Measurements from ENCODE around the gene ADORA3.

Gene ADORA3

DNA sequence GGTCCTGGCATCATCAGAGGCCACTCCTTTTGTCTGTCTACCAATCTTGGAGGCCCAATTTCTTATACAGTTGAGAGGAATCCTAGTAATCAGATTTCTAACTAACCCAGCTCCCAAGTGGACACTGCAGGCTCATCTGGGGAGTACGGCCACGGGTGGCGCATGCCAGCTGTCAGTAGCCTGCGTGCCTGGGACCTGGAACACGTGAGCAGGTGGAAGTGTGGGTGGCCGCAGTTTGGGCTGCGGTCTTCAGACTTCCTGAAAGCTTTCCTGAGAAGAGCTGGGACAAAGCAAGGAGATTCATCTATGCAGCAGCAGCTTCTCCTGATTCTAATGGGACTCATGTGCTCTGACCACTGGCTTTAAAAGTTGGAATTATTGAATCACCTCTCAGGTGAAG is 12.4 kb downstream of the ADORA3 start:
- Mint-ChIP-seq H3K27me3 (ENCODE audit: low read depth) (peaks cover 10% of the 10 kb centered on the region), H3K4me3 (no peak overlapping the region), H3K36me3 (ENCODE audit: low read depth) (no peaks in the 10 kb centered on the region), H3K9me3 (peaks cover 5% of the 10 kb centered on the region), H3K4me1 (no peaks in the 10 kb centered on the region), H3K27ac (no peak overlapping the region)
- TF ChIP-seq, protein P1, sequence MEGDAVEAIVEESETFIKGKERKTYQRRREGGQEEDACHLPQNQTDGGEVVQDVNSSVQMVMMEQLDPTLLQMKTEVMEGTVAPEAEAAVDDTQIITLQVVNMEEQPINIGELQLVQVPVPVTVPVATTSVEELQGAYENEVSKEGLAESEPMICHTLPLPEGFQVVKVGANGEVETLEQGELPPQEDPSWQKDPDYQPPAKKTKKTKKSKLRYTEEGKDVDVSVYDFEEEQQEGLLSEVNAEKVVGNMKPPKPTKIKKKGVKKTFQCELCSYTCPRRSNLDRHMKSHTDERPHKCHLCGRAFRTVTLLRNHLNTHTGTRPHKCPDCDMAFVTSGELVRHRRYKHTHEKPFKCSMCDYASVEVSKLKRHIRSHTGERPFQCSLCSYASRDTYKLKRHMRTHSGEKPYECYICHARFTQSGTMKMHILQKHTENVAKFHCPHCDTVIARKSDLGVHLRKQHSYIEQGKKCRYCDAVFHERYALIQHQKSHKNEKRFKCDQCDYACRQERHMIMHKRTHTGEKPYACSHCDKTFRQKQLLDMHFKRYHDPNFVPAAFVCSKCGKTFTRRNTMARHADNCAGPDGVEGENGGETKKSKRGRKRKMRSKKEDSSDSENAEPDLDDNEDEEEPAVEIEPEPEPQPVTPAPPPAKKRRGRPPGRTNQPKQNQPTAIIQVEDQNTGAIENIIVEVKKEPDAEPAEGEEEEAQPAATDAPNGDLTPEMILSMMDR (IDR thresholded peaks at IDR 0.05; ENCODE audit: unreplicated experiment in 3 of 3): no peak

DNA sequence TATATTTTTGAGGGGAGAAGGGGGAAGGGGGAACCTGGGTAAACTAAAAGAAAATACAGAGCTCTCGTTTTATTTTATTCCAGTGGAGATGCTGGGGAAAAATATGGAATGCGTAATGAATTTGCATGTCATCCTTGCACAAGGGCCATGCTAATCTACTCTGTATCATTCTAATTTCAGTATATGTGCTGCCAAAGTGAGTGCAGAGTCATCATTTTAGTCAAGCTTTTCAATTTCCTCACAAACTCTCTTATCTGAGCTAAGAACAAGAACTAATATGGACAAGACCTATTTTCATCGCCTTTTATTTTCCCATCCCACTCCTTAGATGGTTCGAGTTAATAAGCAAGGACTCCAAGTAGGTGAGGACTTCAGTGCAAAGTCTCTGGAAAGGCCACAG is 13.2 kb downstream of the ADORA3 start:
- Mint-ChIP-seq H3K4me1 (no peaks in the 10 kb centered on the region), H3K4me3 (no peak overlapping the region), H3K27me3 (ENCODE audit: low read depth) (peaks cover 10% of the 10 kb centered on the region), H3K9me3 (peaks cover 5% of the 10 kb centered on the region), H3K27ac (no peak overlapping the region), H3K36me3 (ENCODE audit: low read depth) (no peaks in the 10 kb centered on the region)
- TF ChIP-seq, protein P1 (IDR thresholded peaks at IDR 0.05; ENCODE audit: unreplicated experiment in 3 of 3): no peak

DNA sequence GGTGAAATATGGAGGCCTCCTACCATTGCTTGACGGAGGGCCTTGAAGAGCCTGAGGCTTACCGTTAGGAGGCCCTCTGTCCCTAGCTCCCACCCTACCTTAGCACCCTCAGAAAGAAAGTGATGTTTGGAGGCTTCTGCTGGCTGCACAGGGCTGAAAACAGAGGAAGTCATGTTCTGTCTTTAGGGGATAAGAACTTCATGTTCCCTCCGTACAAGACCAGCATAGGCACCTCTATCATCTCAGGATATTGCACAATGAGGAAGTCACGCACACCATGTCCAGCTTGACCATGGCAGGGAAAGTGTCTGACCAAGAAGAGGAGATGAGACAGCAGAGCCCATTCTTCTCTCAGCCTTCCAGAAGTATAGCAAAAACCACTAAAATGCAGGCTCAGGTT is 13.8 kb downstream of the ADORA3 start:
- Mint-ChIP-seq H3K9me3 (peaks cover 5% of the 10 kb centered on the region), H3K4me1 (no peaks in the 10 kb centered on the region), H3K4me3 (no peak overlapping the region), H3K27ac (no peak overlapping the region), H3K36me3 (ENCODE audit: low read depth) (no peaks in the 10 kb centered on the region), H3K27me3 (ENCODE audit: low read depth) (peaks cover 10% of the 10 kb centered on the region)
- TF ChIP-seq, protein P1 (IDR thresholded peaks at IDR 0.05; ENCODE audit: unreplicated experiment in 3 of 3): no peak

DNA sequence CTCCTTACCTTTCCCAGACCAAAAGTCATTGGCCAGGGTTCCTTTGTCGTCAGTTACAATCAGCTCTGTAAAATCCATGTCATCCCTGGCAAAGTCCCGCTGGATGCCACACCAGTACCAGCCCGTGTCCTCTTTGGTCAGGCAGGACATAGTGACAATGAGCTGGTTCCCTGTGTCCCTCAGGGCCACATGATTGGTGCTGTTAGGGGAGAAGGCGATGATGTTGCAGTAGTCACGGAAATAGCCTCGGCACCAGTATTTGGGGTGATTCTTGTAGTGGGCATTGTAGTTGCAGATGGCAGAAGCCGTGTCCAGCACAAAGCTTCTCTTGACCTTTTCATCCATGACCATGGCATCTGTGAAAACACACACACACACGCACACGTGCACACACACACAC is 14.8 kb downstream of the ADORA3 start:
- H3K27me3 Mint-ChIP-seq (ENCODE audit: low read depth): peaks cover 10% of the 10 kb centered on the region
- H3K4me1 Mint-ChIP-seq: no peaks in the 10 kb centered on the region
- H3K9me3 Mint-ChIP-seq: no peaks in the 10 kb centered on the region
- TF ChIP-seq, protein P1 (IDR thresholded peaks at IDR 0.05; ENCODE audit: unreplicated experiment in 3 of 3): no peak
- H3K36me3 Mint-ChIP-seq (ENCODE audit: low read depth): no peaks in the 10 kb centered on the region
- no peak overlapping the region for H3K27ac Mint-ChIP-seq
- H3K4me3 Mint-ChIP-seq: no peak overlapping the region

GRCh38 chr1:111487133-111487532 is 16.3 kb downstream of the ADORA3 start:
- Mint-ChIP-seq H3K36me3 (ENCODE audit: low read depth) (no peaks in the 10 kb centered on the region), H3K27ac (no peak overlapping the region), H3K4me3 (no peak overlapping the region), H3K4me1 (peaks cover 7% of the 10 kb centered on the region), H3K27me3 (ENCODE audit: low read depth) (peaks cover 6% of the 10 kb centered on the region), H3K9me3 (no peaks in the 10 kb centered on the region)
- TF ChIP-seq, protein P1 (IDR thresholded peaks at IDR 0.05; ENCODE audit: unreplicated experiment in 3 of 3): no peak

GRCh38 chr1:111486431-111486830 is 17.0 kb downstream of the ADORA3 start:
- no peak overlapping the region for H3K4me3 Mint-ChIP-seq
- peaks cover 14% of the 10 kb centered on the region for H3K4me1 Mint-ChIP-seq
- H3K36me3 Mint-ChIP-seq (ENCODE audit: low read depth): no peaks in the 10 kb centered on the region
- H3K9me3 Mint-ChIP-seq: no peaks in the 10 kb centered on the region
- H3K27ac Mint-ChIP-seq: no peak overlapping the region
- peaks cover 6% of the 10 kb centered on the region for H3K27me3 Mint-ChIP-seq (ENCODE audit: low read depth)
- TF ChIP-seq, protein P1 (IDR thresholded peaks at IDR 0.05; ENCODE audit: unreplicated experiment in 3 of 3): no peak

All from nephron (organoid).